CD4-positive, CD25-positive, alpha-beta regulatory T cell (primary cell): Measurements from ENCODE around the gene ARHGEF28. TPM values are rescaled to one million over a fixed set of nuclear protein-coding genes. Genes with fewer than 3 reads are reported as not detected.

Experiments
- ATAC-seq, 2 donors: fragments of 150-1000 bp; cut with Tn5 transposase; one replicate each; pipeline ENCODE4 v1.10.0; 2021; ENCODE audit warnings: low read depth in 2 of 2, moderate number of reproducible peaks in 2 of 2, moderate library complexity in 1 of 2
- DNase-seq, 3 donors: peaks; one replicate each; pipeline versions ENCODE4 v3.0.0 to v3.0.0-alpha.2; 2012 to 2022; ENCODE audit warnings: mixed read lengths in 1 of 3
- H3K27ac ChIP-seq: one replicate; pipeline ENCODE4 v1.7.0; 2013; ENCODE audit warnings: mild to moderate bottlenecking, low read length; ENCODE audit not compliant: insufficient read depth, poor library complexity, severe bottlenecking
- H3K27me3 ChIP-seq: one replicate; pipeline ENCODE4 v1.7.0; 2013; ENCODE audit warnings: low read length; ENCODE audit not compliant: control insufficient read depth, insufficient read depth
- H3K36me3 ChIP-seq: one replicate; pipeline ENCODE4 v1.7.0; 2013; ENCODE audit warnings: mild to moderate bottlenecking, low read length, moderate library complexity; ENCODE audit not compliant: control insufficient read depth, insufficient read depth
- H3K4me1 ChIP-seq: 2 replicates; pipeline ENCODE4 v1.7.0; 2013; ENCODE audit warnings: mild to moderate bottlenecking, low read length; ENCODE audit not compliant: insufficient read depth, control insufficient read depth, poor library complexity, severe bottlenecking
- H3K4me3 ChIP-seq: one replicate; pipeline ENCODE4 v1.7.0; 2013; ENCODE audit warnings: low read depth, mild to moderate bottlenecking, low read length, moderate library complexity
- H3K9me3 ChIP-seq, 2 experiments: 1 replicate in 1 of 2; 2 replicates in 1 of 2; pipeline ENCODE4 v1.7.0; 2013; ENCODE audit warnings: low read length in 2 of 2, mild to moderate bottlenecking in 1 of 2, moderate library complexity in 1 of 2; ENCODE audit not compliant: control insufficient read depth in 2 of 2
- H3K27ac Mint-ChIP-seq, 3 donors: one replicate each; pipeline ENCODE4 v1.8.0; 2020 to 2022; ENCODE audit warnings: mild to moderate bottlenecking in 3 of 3, mixed read lengths in 3 of 3, moderate library complexity in 2 of 3
- H3K27me3 Mint-ChIP-seq: one replicate; pipeline ENCODE4 v1.8.0; 2022; ENCODE audit warnings: mild to moderate bottlenecking, mixed read lengths
- H3K36me3 Mint-ChIP-seq: one replicate; pipeline ENCODE4 v1.8.0; 2020; ENCODE audit warnings: mixed read lengths
- H3K4me1 Mint-ChIP-seq, 4 donors: one replicate each; pipeline ENCODE4 v1.8.0; 2020 to 2022; ENCODE audit warnings: mixed read lengths in 4 of 4, mild to moderate bottlenecking in 1 of 4
- H3K4me3 Mint-ChIP-seq, 4 donors: one replicate each; pipeline ENCODE4 v1.8.0; 2020 to 2022; ENCODE audit warnings: mild to moderate bottlenecking in 4 of 4, mixed read lengths in 4 of 4, moderate library complexity in 3 of 4
- H3K9me3 Mint-ChIP-seq, 7 donors: one replicate each; pipeline ENCODE4 v1.8.0; 2020 to 2022; ENCODE audit warnings: mixed read lengths in 7 of 7, mild to moderate bottlenecking in 3 of 7, moderate library complexity in 2 of 7
- polyA plus RNA-seq, 4 donors: library from polyadenylated mRNA; unstranded; fragments of 300-500 nt; fragmentation: Illumina TruSeq; gene quantifications; one replicate each; pipeline ENCODE4 v1.2.3, GENCODE V29; 2021
- total RNA-seq: library from RNA; stranded (reverse); gene quantifications from one replicate; pipeline ENCODE4 v1.2.3, GENCODE V29; 2022

The ARHGEF28 gene
- total and polyA plus RNA-seq, 5 donors from 2014 or later, result not detected

- no peaks in the 10 kb centered on the region for H3K9me3 ChIP-seq
- ATAC-seq, result no peak
- no peaks in the 10 kb centered on the region for H3K4me1 ChIP-seq
- no peaks in the 10 kb centered on the region for H3K36me3 ChIP-seq
- Mint-ChIP-seq H3K27ac (no peak overlapping the region), H3K27me3 (peaks cover 26% of the 10 kb centered on the region), H3K4me3 (no peak overlapping the region), H3K36me3 (no peaks in the 10 kb centered on the region), H3K4me1 (no peaks in the 10 kb centered on the region), H3K9me3 (peaks cover 0 to 2% (median 0%) of the 10 kb centered on the region in 7 donors)
- no peak overlapping the region for H3K27ac ChIP-seq
- no peak for DNase-seq
- peaks cover 14% of the 10 kb centered on the region for H3K27me3 ChIP-seq
- no peak overlapping the region for H3K4me3 ChIP-seq
These were observed 297.0 kb downstream of the ARHGEF28 start for GRCh38 chr5:73922875-73923557.

- no peaks in the 10 kb centered on the region for H3K36me3 Mint-ChIP-seq
- Histone ChIP-seq H3K27me3 (peaks cover 9% of the 10 kb centered on the region), H3K9me3 (no peaks in the 10 kb centered on the region), H3K36me3 (no peaks in the 10 kb centered on the region), H3K4me3 (no peak overlapping the region), H3K4me1 (no peaks in the 10 kb centered on the region), H3K27ac (no peak overlapping the region)
- no peak for DNase-seq
- H3K27me3 Mint-ChIP-seq, result peaks cover 7% of the 10 kb centered on the region
- H3K9me3 Mint-ChIP-seq, result peaks cover 0 to 1% (median 0%) of the 10 kb centered on the region in 7 donors
- no peak overlapping the region for H3K4me3 Mint-ChIP-seq
- H3K27ac Mint-ChIP-seq, result no peak overlapping the region
- no peaks in the 10 kb centered on the region for H3K4me1 Mint-ChIP-seq
- no peak for ATAC-seq
These were observed 302.6 kb downstream of the ARHGEF28 start for GRCh38 chr5:73928476-73929070.

- Histone ChIP-seq H3K36me3 (no peaks in the 10 kb centered on the region), H3K27ac (no peak overlapping the region), H3K4me1 (no peaks in the 10 kb centered on the region), H3K9me3 (no peaks in the 10 kb centered on the region), H3K27me3 (peaks cover 2% of the 10 kb centered on the region), H3K4me3 (no peak overlapping the region)
- DNase-seq (no peak), ATAC-seq (no peak)
- Mint-ChIP-seq H3K36me3 (no peaks in the 10 kb centered on the region), H3K27ac (no peak overlapping the region), H3K4me3 (no peak overlapping the region), H3K9me3 (no peaks in the 10 kb centered on the region), H3K4me1 (no peaks in the 10 kb centered on the region), H3K27me3 (peaks cover 27% of the 10 kb centered on the region)
These were observed 309.7 kb downstream of the ARHGEF28 start for GRCh38 chr5:73935719-73936118.

GRCh38 chr5:73938280-73938937 lies 312.4 kb downstream of the ARHGEF28 start:
- ATAC-seq (no peak), DNase-seq (no peak)
- Histone ChIP-seq H3K27ac (no peak overlapping the region), H3K4me3 (no peak overlapping the region), H3K9me3 (no peaks in the 10 kb centered on the region), H3K4me1 (no peaks in the 10 kb centered on the region), H3K36me3 (no peaks in the 10 kb centered on the region), H3K27me3 (no peaks in the 10 kb centered on the region)
- Mint-ChIP-seq H3K36me3 (no peaks in the 10 kb centered on the region), H3K27ac (no peak overlapping the region), H3K4me1 (no peaks in the 10 kb centered on the region), H3K9me3 (no peaks in the 10 kb centered on the region), H3K4me3 (no peak overlapping the region), H3K27me3 (peaks cover 35% of the 10 kb centered on the region)

- Mint-ChIP-seq H3K4me3 (no peak overlapping the region), H3K9me3 (no peaks in the 10 kb centered on the region), H3K36me3 (no peaks in the 10 kb centered on the region), H3K4me1 (no peaks in the 10 kb centered on the region), H3K27ac (no peak overlapping the region), H3K27me3 (peaks cover 32% of the 10 kb centered on the region)
- Histone ChIP-seq H3K4me1 (no peaks in the 10 kb centered on the region), H3K9me3 (no peaks in the 10 kb centered on the region), H3K36me3 (no peaks in the 10 kb centered on the region), H3K27ac (no peak overlapping the region), H3K4me3 (no peak overlapping the region), H3K27me3 (no peaks in the 10 kb centered on the region)
- no peak for ATAC-seq
- no peak for DNase-seq
These were observed 312.9 kb downstream of the ARHGEF28 start for GRCh38 chr5:73938938-73939320.

GRCh38 chr5:73939557-73939956 lies 313.6 kb downstream of the ARHGEF28 start:
- Histone ChIP-seq H3K9me3 (no peaks in the 10 kb centered on the region), H3K27me3 (no peaks in the 10 kb centered on the region), H3K4me1 (no peaks in the 10 kb centered on the region), H3K4me3 (no peak overlapping the region), H3K27ac (no peak overlapping the region), H3K36me3 (no peaks in the 10 kb centered on the region)
- H3K4me1 Mint-ChIP-seq, result no peaks in the 10 kb centered on the region
- H3K4me3 Mint-ChIP-seq, result no peak overlapping the region
- H3K9me3 Mint-ChIP-seq, result peaks cover 0 to 6% (median 0%) of the 10 kb centered on the region in 7 donors
- DNase-seq (no peak), ATAC-seq (no peak)
- no peaks in the 10 kb centered on the region for H3K36me3 Mint-ChIP-seq
- peaks cover 32% of the 10 kb centered on the region for H3K27me3 Mint-ChIP-seq
- no peak overlapping the region for H3K27ac Mint-ChIP-seq

GRCh38 chr5:73940026-73940425 lies 314.0 kb downstream of the ARHGEF28 start:
- Histone ChIP-seq H3K27me3 (no peaks in the 10 kb centered on the region), H3K36me3 (no peaks in the 10 kb centered on the region), H3K4me1 (no peaks in the 10 kb centered on the region), H3K9me3 (no peaks in the 10 kb centered on the region), H3K4me3 (no peak overlapping the region), H3K27ac (no peak overlapping the region)
- DNase-seq, result no peak
- H3K27ac Mint-ChIP-seq, result no peak overlapping the region
- peaks cover 0 to 9% (median 0%) of the 10 kb centered on the region in 7 donors for H3K9me3 Mint-ChIP-seq
- no peaks in the 10 kb centered on the region for H3K4me1 Mint-ChIP-seq
- H3K27me3 Mint-ChIP-seq, result peaks cover 29% of the 10 kb centered on the region
- ATAC-seq, result no peak
- H3K36me3 Mint-ChIP-seq, result no peaks in the 10 kb centered on the region
- no peak overlapping the region for H3K4me3 Mint-ChIP-seq
